ENCODE measurements around the gene HEATR5B.

DNA sequence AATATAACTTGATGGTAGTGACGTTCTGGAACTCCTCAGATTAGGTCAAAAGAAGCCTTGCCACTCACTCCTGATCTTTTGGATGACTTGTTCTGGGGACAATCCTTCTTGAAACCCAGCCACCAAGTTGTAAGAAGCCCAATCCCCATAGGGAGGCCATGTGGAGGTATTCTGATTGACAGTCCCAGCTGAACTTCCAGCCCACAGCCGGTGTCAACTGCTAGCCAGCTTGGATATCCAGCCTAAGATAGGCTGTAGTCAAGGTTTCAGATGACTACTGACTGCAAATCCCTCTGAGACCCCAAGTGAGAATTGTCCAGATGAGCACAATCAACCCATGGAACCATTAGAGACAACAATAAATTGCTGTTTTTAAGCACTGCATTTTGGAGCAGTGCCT lies 41.2 kb upstream of the HEATR5B start:
- TF ChIP-seq, protein P1, sequence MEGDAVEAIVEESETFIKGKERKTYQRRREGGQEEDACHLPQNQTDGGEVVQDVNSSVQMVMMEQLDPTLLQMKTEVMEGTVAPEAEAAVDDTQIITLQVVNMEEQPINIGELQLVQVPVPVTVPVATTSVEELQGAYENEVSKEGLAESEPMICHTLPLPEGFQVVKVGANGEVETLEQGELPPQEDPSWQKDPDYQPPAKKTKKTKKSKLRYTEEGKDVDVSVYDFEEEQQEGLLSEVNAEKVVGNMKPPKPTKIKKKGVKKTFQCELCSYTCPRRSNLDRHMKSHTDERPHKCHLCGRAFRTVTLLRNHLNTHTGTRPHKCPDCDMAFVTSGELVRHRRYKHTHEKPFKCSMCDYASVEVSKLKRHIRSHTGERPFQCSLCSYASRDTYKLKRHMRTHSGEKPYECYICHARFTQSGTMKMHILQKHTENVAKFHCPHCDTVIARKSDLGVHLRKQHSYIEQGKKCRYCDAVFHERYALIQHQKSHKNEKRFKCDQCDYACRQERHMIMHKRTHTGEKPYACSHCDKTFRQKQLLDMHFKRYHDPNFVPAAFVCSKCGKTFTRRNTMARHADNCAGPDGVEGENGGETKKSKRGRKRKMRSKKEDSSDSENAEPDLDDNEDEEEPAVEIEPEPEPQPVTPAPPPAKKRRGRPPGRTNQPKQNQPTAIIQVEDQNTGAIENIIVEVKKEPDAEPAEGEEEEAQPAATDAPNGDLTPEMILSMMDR (conservative IDR thresholded peaks at IDR 0.05 in 1 of 2, IDR thresholded peaks at IDR 0.05 in 1 of 2; ENCODE audit: low read depth in 1 of 2, low read length in 2 of 2), result no peak
- TF ChIP-seq EZH2 (IDR thresholded peaks at IDR 0.05; ENCODE audit: low read length, missing control alignments), result no peak
